Measurements from ENCODE around the gene SLC15A1.

DNA sequence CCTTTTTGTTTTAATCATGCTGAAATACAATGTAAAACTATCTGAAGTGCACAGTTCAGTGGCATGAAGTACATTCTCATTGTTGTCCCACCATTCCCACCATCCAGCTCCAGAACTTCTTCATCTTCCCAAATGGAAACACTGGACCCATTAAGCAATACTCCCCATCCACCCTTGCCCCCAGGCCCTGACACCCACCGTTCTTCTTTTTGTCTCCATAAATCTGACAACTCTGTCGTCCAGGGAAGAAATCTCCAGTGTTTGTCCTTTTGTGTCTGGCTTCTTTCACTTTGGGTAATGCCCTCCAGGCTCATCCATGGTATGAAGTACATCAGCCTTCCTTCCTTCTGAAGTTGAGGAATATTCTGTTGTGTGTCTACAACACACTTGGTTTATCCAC is 2.6 kb upstream of the SLC15A1 start:
- TF ChIP-seq, protein P1, sequence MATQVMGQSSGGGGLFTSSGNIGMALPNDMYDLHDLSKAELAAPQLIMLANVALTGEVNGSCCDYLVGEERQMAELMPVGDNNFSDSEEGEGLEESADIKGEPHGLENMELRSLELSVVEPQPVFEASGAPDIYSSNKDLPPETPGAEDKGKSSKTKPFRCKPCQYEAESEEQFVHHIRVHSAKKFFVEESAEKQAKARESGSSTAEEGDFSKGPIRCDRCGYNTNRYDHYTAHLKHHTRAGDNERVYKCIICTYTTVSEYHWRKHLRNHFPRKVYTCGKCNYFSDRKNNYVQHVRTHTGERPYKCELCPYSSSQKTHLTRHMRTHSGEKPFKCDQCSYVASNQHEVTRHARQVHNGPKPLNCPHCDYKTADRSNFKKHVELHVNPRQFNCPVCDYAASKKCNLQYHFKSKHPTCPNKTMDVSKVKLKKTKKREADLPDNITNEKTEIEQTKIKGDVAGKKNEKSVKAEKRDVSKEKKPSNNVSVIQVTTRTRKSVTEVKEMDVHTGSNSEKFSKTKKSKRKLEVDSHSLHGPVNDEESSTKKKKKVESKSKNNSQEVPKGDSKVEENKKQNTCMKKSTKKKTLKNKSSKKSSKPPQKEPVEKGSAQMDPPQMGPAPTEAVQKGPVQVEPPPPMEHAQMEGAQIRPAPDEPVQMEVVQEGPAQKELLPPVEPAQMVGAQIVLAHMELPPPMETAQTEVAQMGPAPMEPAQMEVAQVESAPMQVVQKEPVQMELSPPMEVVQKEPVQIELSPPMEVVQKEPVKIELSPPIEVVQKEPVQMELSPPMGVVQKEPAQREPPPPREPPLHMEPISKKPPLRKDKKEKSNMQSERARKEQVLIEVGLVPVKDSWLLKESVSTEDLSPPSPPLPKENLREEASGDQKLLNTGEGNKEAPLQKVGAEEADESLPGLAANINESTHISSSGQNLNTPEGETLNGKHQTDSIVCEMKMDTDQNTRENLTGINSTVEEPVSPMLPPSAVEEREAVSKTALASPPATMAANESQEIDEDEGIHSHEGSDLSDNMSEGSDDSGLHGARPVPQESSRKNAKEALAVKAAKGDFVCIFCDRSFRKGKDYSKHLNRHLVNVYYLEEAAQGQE (IDR thresholded peaks at IDR 0.05; ENCODE audit: low read depth), result no peak
- TF ChIP-seq, protein P2, sequence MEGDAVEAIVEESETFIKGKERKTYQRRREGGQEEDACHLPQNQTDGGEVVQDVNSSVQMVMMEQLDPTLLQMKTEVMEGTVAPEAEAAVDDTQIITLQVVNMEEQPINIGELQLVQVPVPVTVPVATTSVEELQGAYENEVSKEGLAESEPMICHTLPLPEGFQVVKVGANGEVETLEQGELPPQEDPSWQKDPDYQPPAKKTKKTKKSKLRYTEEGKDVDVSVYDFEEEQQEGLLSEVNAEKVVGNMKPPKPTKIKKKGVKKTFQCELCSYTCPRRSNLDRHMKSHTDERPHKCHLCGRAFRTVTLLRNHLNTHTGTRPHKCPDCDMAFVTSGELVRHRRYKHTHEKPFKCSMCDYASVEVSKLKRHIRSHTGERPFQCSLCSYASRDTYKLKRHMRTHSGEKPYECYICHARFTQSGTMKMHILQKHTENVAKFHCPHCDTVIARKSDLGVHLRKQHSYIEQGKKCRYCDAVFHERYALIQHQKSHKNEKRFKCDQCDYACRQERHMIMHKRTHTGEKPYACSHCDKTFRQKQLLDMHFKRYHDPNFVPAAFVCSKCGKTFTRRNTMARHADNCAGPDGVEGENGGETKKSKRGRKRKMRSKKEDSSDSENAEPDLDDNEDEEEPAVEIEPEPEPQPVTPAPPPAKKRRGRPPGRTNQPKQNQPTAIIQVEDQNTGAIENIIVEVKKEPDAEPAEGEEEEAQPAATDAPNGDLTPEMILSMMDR (IDR thresholded peaks at IDR 0.05 in 2 of 3, conservative IDR thresholded peaks at IDR 0.05 in 1 of 3; ENCODE audit: borderline replicate concordance in 1 of 3, insufficient read depth in 1 of 3, low read depth in 2 of 3, low read length in 2 of 3), result no peak
- TF ChIP-seq EZH2 (IDR thresholded peaks at IDR 0.05), result no peak
- TF ChIP-seq JUND (IDR thresholded peaks at IDR 0.05), result no peak
- no peak for TF ChIP-seq RAD21 (IDR thresholded peaks at IDR 0.05; ENCODE audit: low read depth)
- no peak for TF ChIP-seq POLR2AphosphoS5 (IDR thresholded peaks at IDR 0.05; ENCODE audit: low read depth, low read length)
- TF ChIP-seq, protein P3, sequence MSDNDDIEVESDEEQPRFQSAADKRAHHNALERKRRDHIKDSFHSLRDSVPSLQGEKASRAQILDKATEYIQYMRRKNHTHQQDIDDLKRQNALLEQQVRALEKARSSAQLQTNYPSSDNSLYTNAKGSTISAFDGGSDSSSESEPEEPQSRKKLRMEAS (IDR thresholded peaks at IDR 0.05), result no peak
- TF ChIP-seq TCF7L2 (IDR thresholded peaks at IDR 0.05; ENCODE audit: borderline replicate concordance, extremely low read depth, insufficient read depth, insufficient read length), result no peak
- TF ChIP-seq POLR2A (IDR thresholded peaks at IDR 0.05; ENCODE audit: borderline replicate concordance, extremely low read depth, insufficient read depth, insufficient read length), result no peak
- TF ChIP-seq, protein P4, sequence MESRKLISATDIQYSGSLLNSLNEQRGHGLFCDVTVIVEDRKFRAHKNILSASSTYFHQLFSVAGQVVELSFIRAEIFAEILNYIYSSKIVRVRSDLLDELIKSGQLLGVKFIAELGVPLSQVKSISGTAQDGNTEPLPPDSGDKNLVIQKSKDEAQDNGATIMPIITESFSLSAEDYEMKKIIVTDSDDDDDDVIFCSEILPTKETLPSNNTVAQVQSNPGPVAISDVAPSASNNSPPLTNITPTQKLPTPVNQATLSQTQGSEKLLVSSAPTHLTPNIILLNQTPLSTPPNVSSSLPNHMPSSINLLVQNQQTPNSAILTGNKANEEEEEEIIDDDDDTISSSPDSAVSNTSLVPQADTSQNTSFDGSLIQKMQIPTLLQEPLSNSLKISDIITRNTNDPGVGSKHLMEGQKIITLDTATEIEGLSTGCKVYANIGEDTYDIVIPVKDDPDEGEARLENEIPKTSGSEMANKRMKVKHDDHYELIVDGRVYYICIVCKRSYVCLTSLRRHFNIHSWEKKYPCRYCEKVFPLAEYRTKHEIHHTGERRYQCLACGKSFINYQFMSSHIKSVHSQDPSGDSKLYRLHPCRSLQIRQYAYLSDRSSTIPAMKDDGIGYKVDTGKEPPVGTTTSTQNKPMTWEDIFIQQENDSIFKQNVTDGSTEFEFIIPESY (IDR thresholded peaks at IDR 0.05; ENCODE audit: extremely low read depth, insufficient replicate concordance, low read length), result no peak

All from HCT116 (cell line).